Neural progenitor cell (in vitro differentiated cells): ENCODE measurements around the gene CTIF. TPM values are rescaled to one million over a fixed set of nuclear protein-coding genes. Genes with fewer than 3 reads are reported as not detected.

Source experiments
- DNase-seq: peaks from one replicate; pipeline ENCODE4 v3.0.0-alpha.2; 2016; ENCODE audit warnings: low spot score
- H2AFZ ChIP-seq: fragments of 200-600 bp; sonication (generic); replicated peaks from 2 replicates; pipeline ENCODE4 v1.6.1; 2016; ENCODE audit warnings: antibody characterized with exemption
- H3F3A ChIP-seq: fragments of 200-600 bp; sonication (generic); 2 replicates; pipeline ENCODE4 v1.6.1; 2016; ENCODE audit warnings: antibody characterized with exemption, low read depth
- H3K27ac ChIP-seq: fragments of 200-600 bp; sonication (generic); 2 replicates; pipeline ENCODE4 v1.5.1; 2016; ENCODE audit warnings: mild to moderate bottlenecking
- H3K27me3 ChIP-seq: fragments of 200-600 bp; sonication (generic); 2 replicates; pipeline ENCODE4 v1.6.1; 2016; ENCODE audit warnings: mild to moderate bottlenecking, moderate library complexity
- H3K36me3 ChIP-seq: fragments of 200-600 bp; sonication (generic); 2 replicates; pipeline ENCODE4 v1.5.1; 2016
- H3K4me1 ChIP-seq: fragments of 200-600 bp; sonication (generic); 2 replicates; pipeline ENCODE4 v1.6.1; 2016; ENCODE audit warnings: mixed run types
- H3K4me2 ChIP-seq: fragments of 200-600 bp; sonication (generic); 2 replicates; pipeline ENCODE4 v1.6.1; 2016
- H3K4me3 ChIP-seq: fragments of 200-600 bp; sonication (generic); 2 replicates; pipeline ENCODE4 v1.5.1; 2016
- H3K79me2 ChIP-seq: fragments of 200-600 bp; sonication (generic); 2 replicates; pipeline ENCODE4 v1.6.1; 2016; ENCODE audit warnings: low read depth
- H3K9ac ChIP-seq: fragments of 200-600 bp; sonication (generic); 2 replicates; pipeline ENCODE4 v1.6.1; 2016
- H3K9me3 ChIP-seq: fragments of 200-600 bp; sonication (generic); 2 replicates; pipeline ENCODE4 v1.5.1; 2016; ENCODE audit warnings: low read depth
- H4K20me1 ChIP-seq: fragments of 200-600 bp; sonication (generic); 2 replicates; pipeline ENCODE4 v1.6.1; 2016; ENCODE audit warnings: low read depth
- H3K27ac Mint-ChIP-seq: 3 replicates; pipeline ENCODE4 v1.8.0; 2021; ENCODE audit warnings: mixed read lengths
- H3K27me3 Mint-ChIP-seq: 2 replicates; pipeline ENCODE4 v1.8.0; 2022; ENCODE audit warnings: low read depth, mild to moderate bottlenecking, inconsistent platforms, moderate library complexity, mixed read lengths; ENCODE audit not compliant: insufficient read depth
- H3K36me3 Mint-ChIP-seq: 3 replicates; pipeline ENCODE4 v1.8.0; 2021; ENCODE audit warnings: mixed read lengths
- H3K4me1 Mint-ChIP-seq: 3 replicates; pipeline ENCODE4 v1.8.0; 2021; ENCODE audit warnings: mixed read lengths
- H3K4me3 Mint-ChIP-seq: 3 replicates; pipeline ENCODE4 v1.8.0; 2021; ENCODE audit warnings: mild to moderate bottlenecking, moderate library complexity, mixed read lengths
- H3K9me3 Mint-ChIP-seq: 3 replicates; pipeline ENCODE4 v1.8.0; 2020; ENCODE audit warnings: mixed read lengths
- EZH2 ChIP-seq: fragments of 200-600 bp; sonication (generic); IDR thresholded peaks from 2 replicates; pipeline ENCODE4 v1.6.1; 2017; ENCODE audit warnings: antibody characterized with exemption, mild to moderate bottlenecking, moderate library complexity
- EZH2phosphoT487 ChIP-seq: fragments of 200-600 bp; sonication (generic); IDR thresholded peaks from 2 replicates; pipeline ENCODE4 v1.6.1; 2017; ENCODE audit warnings: antibody characterized with exemption
- total RNA-seq: library from RNA; depleted of rRNA; stranded (reverse); fragments of >200 nt; gene quantifications from 2 replicates; pipeline ENCODE4 v1.2.3, GENCODE V29; 2015; ENCODE audit warnings: low replicate concordance
- TF ChIP-seq, protein P1 (sequence below): fragments of 200-600 bp; sonication (generic); IDR thresholded peaks from 2 replicates; pipeline ENCODE4 v1.5.1; 2017; ENCODE audit warnings: antibody characterized with exemption, mild to moderate bottlenecking

The CTIF gene
- total RNA-seq, 1 donor from 2014 or later = 17.6 TPM

DNA sequence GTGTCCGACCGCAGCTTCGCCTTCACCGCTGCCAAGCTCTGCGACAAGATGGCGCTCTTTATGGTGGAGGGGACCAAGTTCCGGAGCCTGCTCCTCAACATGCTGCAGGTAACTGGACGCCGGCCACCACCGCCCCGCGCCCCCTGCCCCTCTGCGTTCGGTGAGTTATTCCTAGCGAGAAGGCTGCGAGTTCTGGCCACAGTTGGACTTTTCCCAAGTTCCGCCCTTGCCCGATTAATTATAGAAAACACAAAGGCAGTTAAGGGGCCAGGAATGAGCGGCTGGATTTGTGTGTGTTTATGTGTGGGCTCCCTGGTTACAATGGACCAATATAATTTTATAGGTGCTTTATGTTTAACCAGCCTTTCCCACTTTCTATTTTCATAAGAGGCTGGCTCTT, 222.8 kb downstream of the CTIF start:
- DNase-seq = no peak
- Mint-ChIP-seq H3K9me3 (no peaks in the 10 kb centered on the region), H3K27me3 (peaks cover 13% of the 10 kb centered on the region), H3K36me3 (peaks cover 27% of the 10 kb centered on the region), H3K4me1 (peaks cover 5% of the 10 kb centered on the region), H3K27ac (no peak overlapping the region), H3K4me3 (no peak overlapping the region)
- H3K27ac ChIP-seq = no peak overlapping the region
- H3K9ac ChIP-seq = no peak overlapping the region
- H3K4me3 ChIP-seq = no peak overlapping the region
- TF ChIP-seq EZH2 (no peak), EZH2phosphoT487 (no peak)
- TF ChIP-seq, protein P1, sequence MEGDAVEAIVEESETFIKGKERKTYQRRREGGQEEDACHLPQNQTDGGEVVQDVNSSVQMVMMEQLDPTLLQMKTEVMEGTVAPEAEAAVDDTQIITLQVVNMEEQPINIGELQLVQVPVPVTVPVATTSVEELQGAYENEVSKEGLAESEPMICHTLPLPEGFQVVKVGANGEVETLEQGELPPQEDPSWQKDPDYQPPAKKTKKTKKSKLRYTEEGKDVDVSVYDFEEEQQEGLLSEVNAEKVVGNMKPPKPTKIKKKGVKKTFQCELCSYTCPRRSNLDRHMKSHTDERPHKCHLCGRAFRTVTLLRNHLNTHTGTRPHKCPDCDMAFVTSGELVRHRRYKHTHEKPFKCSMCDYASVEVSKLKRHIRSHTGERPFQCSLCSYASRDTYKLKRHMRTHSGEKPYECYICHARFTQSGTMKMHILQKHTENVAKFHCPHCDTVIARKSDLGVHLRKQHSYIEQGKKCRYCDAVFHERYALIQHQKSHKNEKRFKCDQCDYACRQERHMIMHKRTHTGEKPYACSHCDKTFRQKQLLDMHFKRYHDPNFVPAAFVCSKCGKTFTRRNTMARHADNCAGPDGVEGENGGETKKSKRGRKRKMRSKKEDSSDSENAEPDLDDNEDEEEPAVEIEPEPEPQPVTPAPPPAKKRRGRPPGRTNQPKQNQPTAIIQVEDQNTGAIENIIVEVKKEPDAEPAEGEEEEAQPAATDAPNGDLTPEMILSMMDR = no peak
- H3K4me2 ChIP-seq = no peak overlapping the region
- H3K9me3 ChIP-seq = no peaks in the 10 kb centered on the region
- H3F3A ChIP-seq = no peaks in the 10 kb centered on the region
- H3K79me2 ChIP-seq = no peaks in the 10 kb centered on the region
- H3K4me1 ChIP-seq = peaks cover 4% of the 10 kb centered on the region
- H2AFZ ChIP-seq = no peak overlapping the region
- no peaks in the 10 kb centered on the region for H3K36me3 ChIP-seq
- H4K20me1 ChIP-seq = no peaks in the 10 kb centered on the region
- H3K27me3 ChIP-seq = no peaks in the 10 kb centered on the region

DNA sequence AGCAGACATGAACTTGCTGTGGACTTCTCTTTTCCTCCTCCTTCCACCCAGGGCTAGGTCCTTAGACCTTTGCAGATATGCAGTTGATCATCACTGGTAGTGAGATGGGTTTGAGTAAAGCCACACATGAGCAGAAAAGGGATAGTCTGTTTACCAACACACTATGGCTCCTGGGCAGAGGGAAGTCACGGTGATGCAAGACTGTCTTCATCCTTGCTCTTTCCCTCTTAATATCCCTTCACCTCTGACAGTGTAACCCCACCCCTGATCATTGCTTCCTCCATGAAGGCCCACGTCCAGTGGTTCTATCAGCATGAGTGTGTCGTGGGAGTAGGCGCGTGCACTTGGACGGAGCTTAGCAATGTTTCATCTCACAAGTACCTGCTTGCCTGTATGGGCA, 223.2 kb downstream of the CTIF start:
- H2AFZ ChIP-seq = no peak overlapping the region
- no peaks in the 10 kb centered on the region for H3K9me3 ChIP-seq
- Mint-ChIP-seq H3K27ac (no peak overlapping the region), H3K9me3 (no peaks in the 10 kb centered on the region), H3K36me3 (peaks cover 27% of the 10 kb centered on the region), H3K27me3 (peaks cover 11% of the 10 kb centered on the region), H3K4me1 (peaks cover 9% of the 10 kb centered on the region), H3K4me3 (no peak overlapping the region)
- no peak overlapping the region for H3K4me3 ChIP-seq
- no peaks in the 10 kb centered on the region for H4K20me1 ChIP-seq
- no peak overlapping the region for H3K9ac ChIP-seq
- H3K4me2 ChIP-seq = no peak overlapping the region
- TF ChIP-seq, protein P1 = no peak
- TF ChIP-seq EZH2phosphoT487 (no peak), EZH2 (no peak)
- no peaks in the 10 kb centered on the region for H3K27me3 ChIP-seq
- H3F3A ChIP-seq = no peaks in the 10 kb centered on the region
- H3K36me3 ChIP-seq = no peaks in the 10 kb centered on the region
- H3K79me2 ChIP-seq = no peaks in the 10 kb centered on the region
- no peak overlapping the region for H3K27ac ChIP-seq
- peaks cover 4% of the 10 kb centered on the region for H3K4me1 ChIP-seq
- DNase-seq = no peak

- H3K27ac ChIP-seq = no peak overlapping the region
- Mint-ChIP-seq H3K4me3 (no peak overlapping the region), H3K9me3 (no peaks in the 10 kb centered on the region)
Measured at GRCh38 chr18:48762836-48763718, 224.2 kb downstream of the CTIF start.

More at GRCh38 chr18:48762836-48763718, 224.2 kb downstream of the CTIF start:
- H3K27me3 ChIP-seq = no peaks in the 10 kb centered on the region
- H3K9ac ChIP-seq = no peak overlapping the region
- H3K79me2 ChIP-seq = no peaks in the 10 kb centered on the region
- no peak overlapping the region for H3K27ac Mint-ChIP-seq
- DNase-seq = no peak
- H3K4me3 ChIP-seq = no peak overlapping the region
- no peaks in the 10 kb centered on the region for H3F3A ChIP-seq
- no peaks in the 10 kb centered on the region for H3K9me3 ChIP-seq
- H3K4me2 ChIP-seq = no peak overlapping the region
- H3K36me3 Mint-ChIP-seq = peaks cover 22% of the 10 kb centered on the region
- H3K27me3 Mint-ChIP-seq = peaks cover 6% of the 10 kb centered on the region
- TF ChIP-seq EZH2 = no peak
- TF ChIP-seq, protein P1 = no peak
- TF ChIP-seq EZH2phosphoT487 = no peak
- peaks cover 16% of the 10 kb centered on the region for H3K4me1 Mint-ChIP-seq
- peaks cover 4% of the 10 kb centered on the region for H3K4me1 ChIP-seq
- no peak overlapping the region for H2AFZ ChIP-seq
- H3K36me3 ChIP-seq = no peaks in the 10 kb centered on the region
- H4K20me1 ChIP-seq = no peaks in the 10 kb centered on the region
